Stimulated activated CD8-positive, alpha-beta memory T cell treated with anti-CD3 and anti-CD28 coated beads, Interleukin-12 subunit alpha, Interleukin-12 subunit beta, amount 100 ng/mL, for 24 hours (primary cell): ENCODE measurements around the gene OR2B6.
"Not testable (repeated sequence)": the region's sequence is repeated elsewhere in the genome, so short reads cannot be mapped to it uniquely, and the experiment has no call there.

Experiments
- DNase-seq: peaks from one replicate; pipeline ENCODE4 v3.0.0-alpha.2; 2020; ENCODE audit errors: extremely low read depth

Gene OR2B6

GRCh38 chr6:27956941-27957340 lies at the start of gene OR2B6:
OR2B6 (plus strand) TSS chr6:27957241; CDS start chr6:27957241, 0 bp downstream.
- no peak for DNase-seq

- no peak for DNase-seq
Observed at GRCh38 chr6:27908017-27908416, 49.0 kb upstream of the OR2B6 start.

- no peak for DNase-seq
Observed at GRCh38 chr6:27911956-27912446, 45.0 kb upstream of the OR2B6 start, which contains the start of gene OR2B2. OR2B2 (minus strand) TSS chr6:27912396; CDS start chr6:27912319, 77 bp downstream.

GRCh38 chr6:27922949-27923348 lies 34.1 kb upstream of the OR2B6 start:
- DNase-seq: no peak

- no peak for DNase-seq
Observed at GRCh38 chr6:27924179-27924578, 32.9 kb upstream of the OR2B6 start.

GRCh38 chr6:27928041-27928440 lies 29.0 kb upstream of the OR2B6 start:
- DNase-seq: not testable (repeated sequence)

GRCh38 chr6:27929930-27930329 lies 27.1 kb upstream of the OR2B6 start:
- not testable (repeated sequence) for DNase-seq

- no peak for DNase-seq
Observed at GRCh38 chr6:27931209-27931608, 25.8 kb upstream of the OR2B6 start.

GRCh38 chr6:27940766-27941165 lies 16.3 kb upstream of the OR2B6 start:
- DNase-seq: no peak

- not testable (repeated sequence) for DNase-seq
Observed at GRCh38 chr6:27943072-27943471, 14.0 kb upstream of the OR2B6 start.

GRCh38 chr6:27948237-27948636 lies 8.8 kb upstream of the OR2B6 start:
- no peak for DNase-seq

- no peak for DNase-seq
Observed at GRCh38 chr6:27951040-27951439, 6.0 kb upstream of the OR2B6 start.

- no peak for DNase-seq
Observed at GRCh38 chr6:27957516-27957915, 475 bp downstream of the OR2B6 start.

- no peak for DNase-seq
Observed at GRCh38 chr6:27962506-27962905, 5.5 kb downstream of the OR2B6 start.

- no peak for DNase-seq
Observed at GRCh38 chr6:27966044-27966443, 9.0 kb downstream of the OR2B6 start.

- DNase-seq: no peak
Observed at GRCh38 chr6:27966816-27967426, 9.9 kb downstream of the OR2B6 start.

GRCh38 chr6:27970444-27970843 lies 13.4 kb downstream of the OR2B6 start:
- no peak for DNase-seq

GRCh38 chr6:27972750-27973149 lies 15.7 kb downstream of the OR2B6 start:
- DNase-seq: no peak

- DNase-seq: no peak
Observed at GRCh38 chr6:27977387-27977786, 20.3 kb downstream of the OR2B6 start.

GRCh38 chr6:27978705-27979104 lies 21.7 kb downstream of the OR2B6 start:
- DNase-seq: no peak

GRCh38 chr6:27980111-27980510 lies 23.1 kb downstream of the OR2B6 start:
- no peak for DNase-seq

- DNase-seq: no peak
Observed at GRCh38 chr6:27986928-27987725, 30.1 kb downstream of the OR2B6 start.

- no peak for DNase-seq
Observed at GRCh38 chr6:27994616-27995015, 37.6 kb downstream of the OR2B6 start.
